ENCODE measurements around the gene ACBD6.

- TF ChIP-seq CTCF (IDR thresholded peaks at IDR 0.05) (no peak), POLR2AphosphoS5 (IDR thresholded peaks at IDR 0.05; ENCODE audit: insufficient read depth in 1 of 2, low read depth in 1 of 2) (no peak)
Measured at GRCh38 chr1:180299479-180300221, 202.7 kb downstream of the ACBD6 start.

Measured in vagina (tissue), 2 donors.